GM19468 (cell line): ENCODE data around the gene IGSF1.
"Not testable (repeated sequence)": the region's sequence is repeated elsewhere in the genome, so short reads cannot be mapped to it uniquely, and the experiment has no call there.

Experiments
- ATAC-seq: cut with Tn5 transposase; IDR thresholded peaks from one replicate; pipeline ENCODE4 v1.9.1; 2021; ENCODE audit warnings: mild to moderate bottlenecking, moderate library complexity, moderate number of reproducible peaks; ENCODE audit not compliant: unreplicated experiment; ENCODE audit errors: extremely low read depth

Gene IGSF1

DNA sequence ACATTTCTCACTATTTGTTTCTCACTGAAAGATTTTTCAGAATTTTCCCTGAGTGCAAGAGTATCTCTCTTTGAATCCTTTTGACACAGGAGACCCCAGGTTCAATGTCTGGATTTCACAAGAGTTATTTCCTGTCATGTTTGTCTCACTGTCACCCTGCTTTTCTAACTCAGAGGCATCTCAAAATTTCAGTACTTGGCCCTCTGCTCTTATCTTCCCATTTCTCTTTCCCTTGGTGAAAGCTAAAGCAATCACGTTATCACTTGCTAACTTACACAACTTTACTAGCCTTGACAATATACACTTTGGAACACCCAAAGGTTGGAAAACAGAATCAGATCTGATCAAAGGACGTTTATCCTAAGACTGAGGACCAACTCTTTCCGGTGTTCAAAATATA, 17.3 kb downstream of the IGSF1 start:
- no peak for ATAC-seq

DNA sequence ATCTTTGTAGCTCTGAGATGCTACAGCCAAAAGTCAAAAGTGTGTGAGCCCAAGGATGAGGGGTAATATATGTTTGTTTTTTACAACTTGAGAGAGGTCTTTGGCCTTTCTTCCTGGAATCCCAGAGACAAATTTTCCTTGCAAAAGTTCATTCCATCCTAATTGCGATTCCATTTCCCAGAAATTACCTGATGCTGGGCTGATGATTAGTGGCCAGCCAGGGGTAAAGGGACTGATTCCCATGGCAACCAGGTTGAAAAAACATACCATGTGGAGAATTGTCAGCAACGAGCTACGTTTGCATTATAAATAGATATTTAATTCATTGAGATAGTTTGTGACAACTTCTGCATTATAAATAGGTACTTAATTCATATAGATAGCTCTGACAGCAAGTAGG, 17.8 kb downstream of the IGSF1 start:
- no peak for ATAC-seq

GRCh38 chrX:131270080-131270479, 19.0 kb downstream of the IGSF1 start:
- no peak for ATAC-seq

DNA sequence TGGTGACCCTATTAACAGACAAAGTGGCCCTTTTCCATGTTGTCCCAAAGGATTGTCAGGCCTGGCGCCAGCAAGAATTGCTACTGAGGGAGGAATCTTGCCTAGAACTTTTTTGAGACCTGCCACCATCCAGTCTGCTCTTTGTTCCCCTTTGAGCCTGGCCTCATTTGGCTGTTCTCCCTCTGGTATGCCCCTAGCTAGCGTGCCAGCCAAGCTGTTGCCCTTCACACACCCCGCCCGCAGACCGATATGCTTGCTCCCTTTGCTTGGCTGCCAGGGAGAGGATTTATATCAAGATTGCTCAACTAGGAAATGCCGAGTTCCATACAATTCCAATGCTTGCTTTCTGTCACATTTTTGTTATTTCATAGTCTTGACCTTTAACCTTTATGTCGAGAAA, 24.4 kb downstream of the IGSF1 start:
- no peak for ATAC-seq

DNA sequence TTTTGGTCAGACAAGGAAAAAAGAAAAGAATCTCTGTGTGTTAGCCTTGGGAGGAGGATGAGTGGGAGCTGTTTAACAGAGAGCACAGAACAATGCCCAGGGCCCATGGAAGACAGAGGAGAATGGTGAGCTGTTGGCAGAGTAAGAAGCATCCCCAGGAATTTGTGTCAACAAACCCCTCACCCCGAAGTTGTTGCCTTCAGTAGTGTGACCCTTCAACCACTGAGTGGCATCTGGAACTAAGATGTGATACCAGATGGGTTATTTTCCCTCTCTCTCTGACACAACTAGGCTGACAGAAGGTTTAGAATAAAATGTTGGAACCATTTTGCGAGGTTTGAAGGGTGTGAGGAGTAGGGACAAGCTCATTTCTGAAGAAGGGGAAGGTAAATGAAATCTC, 25.1 kb downstream of the IGSF1 start:
- ATAC-seq, result no peak

DNA sequence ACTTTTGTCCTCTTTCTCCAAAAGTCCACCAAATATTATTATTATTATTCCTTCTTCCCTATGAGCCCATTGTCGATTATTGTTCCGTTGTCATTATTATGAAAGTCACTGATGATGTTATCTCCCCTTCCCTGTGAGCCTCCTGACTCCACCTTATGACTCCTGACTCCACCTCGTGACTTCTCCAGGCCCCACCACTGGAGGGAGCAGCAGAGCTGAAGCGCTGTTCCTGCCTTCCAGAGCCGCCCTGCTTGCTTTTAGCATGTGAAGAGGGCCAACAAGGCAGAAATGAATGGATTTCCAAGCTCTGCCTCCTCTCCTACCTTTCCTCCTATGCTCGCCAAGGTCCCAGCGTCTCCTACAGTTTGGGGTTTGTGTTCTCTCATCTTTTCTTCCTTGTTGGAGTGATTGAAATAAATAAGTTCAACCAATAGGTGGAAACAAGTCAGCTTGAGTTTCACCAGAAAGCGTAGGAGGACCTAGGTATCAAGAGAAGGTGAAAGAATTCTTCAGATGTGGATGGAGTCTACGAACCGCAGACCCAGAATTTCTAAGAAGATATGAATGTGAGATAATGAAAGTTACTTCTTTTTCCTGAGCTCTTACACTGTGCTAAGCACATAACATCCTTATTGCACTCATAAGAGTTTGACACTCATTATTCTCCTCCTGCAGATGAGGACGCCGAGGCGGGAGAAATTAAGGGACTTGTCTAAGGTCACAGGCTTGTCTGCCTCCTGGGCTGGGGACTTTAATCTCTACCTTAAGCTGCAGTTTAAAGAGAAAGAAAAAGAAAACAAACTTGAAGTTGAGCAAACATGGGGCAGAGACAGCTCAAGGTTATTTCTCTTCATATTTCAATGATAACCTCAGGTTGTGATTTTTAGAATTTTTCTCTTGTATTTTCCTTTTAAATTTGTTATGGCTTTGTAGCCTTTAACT, 26.1 kb downstream of the IGSF1 start:
- no peak for ATAC-seq

DNA sequence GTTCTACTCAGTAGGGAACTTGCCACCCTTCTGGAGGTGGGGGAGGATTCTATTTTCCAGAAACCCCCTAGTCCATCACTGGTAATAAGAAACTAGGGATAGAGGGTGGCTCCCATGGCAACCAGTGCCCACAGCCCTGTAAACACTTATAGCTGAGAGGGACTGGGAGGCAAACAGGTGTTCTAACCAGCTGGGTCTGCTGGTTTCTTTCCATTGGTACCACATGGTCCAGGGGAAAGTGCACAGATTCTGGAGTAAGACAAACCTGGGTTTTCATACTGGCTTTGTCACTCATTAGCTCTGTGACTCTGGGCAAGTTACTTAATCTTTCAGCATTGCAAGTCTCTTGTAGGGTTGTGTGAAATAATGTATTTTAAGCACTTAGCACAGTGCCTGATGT, 26.9 kb downstream of the IGSF1 start:
- ATAC-seq, result no peak

- ATAC-seq, result no peak
Observed at GRCh38 chrX:131257367-131257766, 31.7 kb downstream of the IGSF1 start.

- ATAC-seq, result not testable (repeated sequence)
Observed at GRCh38 chrX:131250984-131251738, 37.9 kb downstream of the IGSF1 start.

- ATAC-seq, result no peak
Observed at GRCh38 chrX:131239057-131239456, 50.0 kb downstream of the IGSF1 start.

DNA sequence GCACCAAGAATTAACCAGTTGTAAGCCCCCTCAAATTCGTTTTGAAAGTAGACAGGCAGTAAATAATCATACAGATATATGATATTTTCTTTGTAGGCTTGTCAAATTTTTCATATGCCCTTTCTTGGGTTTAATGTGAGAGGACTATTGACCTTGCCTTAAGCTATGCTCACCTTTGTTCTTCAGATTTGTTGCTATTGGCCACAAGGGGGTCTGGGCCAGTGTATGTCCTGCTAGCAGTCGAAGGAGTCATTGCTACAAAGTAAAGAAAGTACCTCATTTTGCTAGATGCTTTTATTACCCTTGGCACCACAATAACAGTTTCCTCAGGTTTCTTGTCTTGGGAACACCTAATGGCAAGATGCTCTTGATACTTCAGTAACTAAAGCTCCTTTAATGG, 51.7 kb downstream of the IGSF1 start:
- no peak for ATAC-seq

GRCh38 chrX:131235768-131236545, 53.1 kb downstream of the IGSF1 start:
- no peak for ATAC-seq

DNA sequence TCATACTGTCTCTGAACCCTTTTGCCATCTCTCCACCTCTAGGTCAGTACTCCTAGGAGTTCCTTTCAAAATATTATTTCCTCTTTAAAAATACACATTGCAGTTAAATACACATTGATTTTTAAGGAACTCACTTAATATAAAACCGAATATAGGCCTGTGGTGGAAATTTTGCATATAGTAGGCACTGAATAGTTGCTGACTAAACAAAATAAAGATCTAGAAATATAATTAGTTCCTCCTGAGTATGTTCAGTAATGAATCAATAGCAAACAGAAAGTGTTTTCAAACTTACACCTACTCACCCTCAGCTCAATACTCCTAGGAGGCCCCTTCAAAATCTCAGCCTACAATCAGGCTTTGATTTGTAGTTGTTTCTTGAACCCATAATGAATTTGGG, 61.5 kb downstream of the IGSF1 start:
- no peak for ATAC-seq

DNA sequence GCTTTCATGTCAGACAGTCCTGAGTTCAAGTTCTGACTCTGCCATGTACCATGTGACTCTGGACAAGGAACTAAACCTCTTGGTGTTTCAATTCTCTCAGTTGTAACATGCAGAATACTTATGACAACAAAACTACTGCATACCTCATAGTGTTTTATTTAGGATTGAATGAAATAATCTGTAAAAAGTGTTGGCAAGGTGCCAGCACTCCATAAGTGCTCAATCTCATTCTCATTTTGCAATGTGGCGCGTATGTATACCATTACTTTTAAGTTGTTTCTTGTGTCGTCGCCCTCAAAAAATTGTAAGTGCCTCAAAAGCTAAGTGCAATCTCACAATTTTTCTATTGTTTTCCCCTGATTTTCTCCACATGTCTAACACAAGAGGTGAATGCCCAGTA, 62.5 kb downstream of the IGSF1 start:
- no peak for ATAC-seq

- ATAC-seq, result no peak
Observed at GRCh38 chrX:131225078-131225477, 64.0 kb downstream of the IGSF1 start.
